Measurements from ENCODE around the gene ESRRB.

- TF ChIP-seq CTCF (tag by site-specific recombination; IDR thresholded peaks at IDR 0.05) (no peak), ZNF391 (tag by site-specific recombination; IDR thresholded peaks at IDR 0.05; ENCODE audit: borderline replicate concordance, low read depth) (no peak), ZNF645 (tag by site-specific recombination; IDR thresholded peaks at IDR 0.05) (no peak), REST (tag by site-specific recombination; IDR thresholded peaks at IDR 0.05) (no peak), OVOL3 (tag by site-specific recombination; IDR thresholded peaks at IDR 0.05) (no peak), EGR2 (tag by site-specific recombination; IDR thresholded peaks at IDR 0.05; ENCODE audit: low read depth) (no peak)
These were observed 57.2 kb downstream of the ESRRB start for GRCh38 chr14:76432827-76433752.
